Ascending aorta (tissue), 2 donors: Measurements from ENCODE around the gene SORCS3. TPM values are rescaled to one million over a fixed set of nuclear protein-coding genes. Genes with fewer than 3 reads are reported as not detected.

ENCODE experiments used
- DNase-seq, 2 donors: peaks; one replicate each; pipeline ENCODE4 v3.0.0-alpha.2; 2019; ENCODE audit warnings: low spot score in 2 of 2
- H3K27ac ChIP-seq, 2 donors: fragments of 200-600 bp; sonication (generic); one replicate each; pipeline ENCODE4 v1.5.1; 2016 to 2017; ENCODE audit warnings: mild to moderate bottlenecking in 1 of 2
- H3K27me3 ChIP-seq: fragments of 200-600 bp; sonication (generic); one replicate; pipeline ENCODE4 v1.5.1; 2017
- H3K36me3 ChIP-seq, 2 donors: fragments of 200-600 bp; sonication (generic); one replicate each; pipeline ENCODE4 v1.5.1; 2016
- H3K4me1 ChIP-seq, 2 donors: fragments of 200-600 bp; sonication (generic); one replicate each; pipeline ENCODE4 v1.5.1; 2016 to 2017; ENCODE audit warnings: mild to moderate bottlenecking in 1 of 2
- H3K4me3 ChIP-seq, 2 donors: fragments of 200-600 bp; sonication (generic); one replicate each; pipeline ENCODE4 v1.5.1; 2016 to 2017; ENCODE audit warnings: mild to moderate bottlenecking in 1 of 2
- H3K9me3 ChIP-seq, 2 donors: fragments of 200-600 bp; sonication (generic); one replicate each; pipeline ENCODE4 v1.5.1; 2016
- intact Hi-C: fragments of 100-400 bp; cut with DNase I; formaldehyde crosslinking; loops from one replicate; pipeline ENCODE4 v1.15.1; 2023
- total RNA-seq: library from RNA; depleted of rRNA; stranded (reverse); fragments of >200 nt; gene quantifications from one replicate; pipeline ENCODE4 v1.1.0, GENCODE V29; 2016
- TF ChIP-seq, protein P1 (sequence below), 3 experiments: fragments of 200-600 bp in 2 of 3; fragments of 450-650 bp in 1 of 3; sonication (generic) in 2 of 3; IDR thresholded peaks; one replicate each; pipeline ENCODE4 v1.5.1; 2016 to 2019; ENCODE audit warnings: antibody characterized with exemption in 3 of 3, mild to moderate bottlenecking in 1 of 3, moderate library complexity in 1 of 3

SORCS3 gene
- total RNA-seq, 1 donor from 2014 or later = not detected

GRCh38 chr10:104731192-104731591, 90.1 kb downstream of the SORCS3 start:
- intact Hi-C loops = no loop called here
- TF ChIP-seq, protein P1, sequence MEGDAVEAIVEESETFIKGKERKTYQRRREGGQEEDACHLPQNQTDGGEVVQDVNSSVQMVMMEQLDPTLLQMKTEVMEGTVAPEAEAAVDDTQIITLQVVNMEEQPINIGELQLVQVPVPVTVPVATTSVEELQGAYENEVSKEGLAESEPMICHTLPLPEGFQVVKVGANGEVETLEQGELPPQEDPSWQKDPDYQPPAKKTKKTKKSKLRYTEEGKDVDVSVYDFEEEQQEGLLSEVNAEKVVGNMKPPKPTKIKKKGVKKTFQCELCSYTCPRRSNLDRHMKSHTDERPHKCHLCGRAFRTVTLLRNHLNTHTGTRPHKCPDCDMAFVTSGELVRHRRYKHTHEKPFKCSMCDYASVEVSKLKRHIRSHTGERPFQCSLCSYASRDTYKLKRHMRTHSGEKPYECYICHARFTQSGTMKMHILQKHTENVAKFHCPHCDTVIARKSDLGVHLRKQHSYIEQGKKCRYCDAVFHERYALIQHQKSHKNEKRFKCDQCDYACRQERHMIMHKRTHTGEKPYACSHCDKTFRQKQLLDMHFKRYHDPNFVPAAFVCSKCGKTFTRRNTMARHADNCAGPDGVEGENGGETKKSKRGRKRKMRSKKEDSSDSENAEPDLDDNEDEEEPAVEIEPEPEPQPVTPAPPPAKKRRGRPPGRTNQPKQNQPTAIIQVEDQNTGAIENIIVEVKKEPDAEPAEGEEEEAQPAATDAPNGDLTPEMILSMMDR (IDR thresholded peaks at IDR 0.05) = no peak
- H3K27ac ChIP-seq = no peak overlapping the region
- no peaks in the 10 kb centered on the region for H3K27me3 ChIP-seq
- H3K4me3 ChIP-seq = no peak overlapping the region
- no peaks in the 10 kb centered on the region for H3K4me1 ChIP-seq
- DNase-seq = no peak
- H3K9me3 ChIP-seq = no peaks in the 10 kb centered on the region
- no peaks in the 10 kb centered on the region for H3K36me3 ChIP-seq

- Histone ChIP-seq H3K27ac (no peak overlapping the region), H3K36me3 (no peaks in the 10 kb centered on the region), H3K9me3 (no peaks in the 10 kb centered on the region), H3K4me1 (no peaks in the 10 kb centered on the region), H3K27me3 (no peaks in the 10 kb centered on the region), H3K4me3 (no peak overlapping the region)
- intact Hi-C loops = no loop called here
- TF ChIP-seq, protein P1 (IDR thresholded peaks at IDR 0.05) = no peak
- DNase-seq = no peak
These were observed 91.1 kb downstream of the SORCS3 start for GRCh38 chr10:104732222-104732621.

GRCh38 chr10:104734433-104734832, 93.3 kb downstream of the SORCS3 start:
- intact Hi-C loops = no loop called here
- no peak for DNase-seq
- H3K27me3 ChIP-seq = no peaks in the 10 kb centered on the region
- no peaks in the 10 kb centered on the region for H3K36me3 ChIP-seq
- no peak overlapping the region for H3K4me3 ChIP-seq
- no peaks in the 10 kb centered on the region for H3K4me1 ChIP-seq
- TF ChIP-seq, protein P1 (IDR thresholded peaks at IDR 0.05) = no peak
- H3K9me3 ChIP-seq = no peaks in the 10 kb centered on the region
- H3K27ac ChIP-seq = no peak overlapping the region

- intact Hi-C loops = no loop called here
- H3K36me3 ChIP-seq = no peaks in the 10 kb centered on the region
- H3K4me3 ChIP-seq = no peak overlapping the region
- no peaks in the 10 kb centered on the region for H3K4me1 ChIP-seq
- no peak for DNase-seq
- H3K27me3 ChIP-seq = no peaks in the 10 kb centered on the region
- no peak overlapping the region for H3K27ac ChIP-seq
- H3K9me3 ChIP-seq = no peaks in the 10 kb centered on the region
- TF ChIP-seq, protein P1 (IDR thresholded peaks at IDR 0.05) = no peak
These were observed 94.1 kb downstream of the SORCS3 start for GRCh38 chr10:104735036-104735756.

- intact Hi-C loops = no loop called here
- no peaks in the 10 kb centered on the region for H3K4me1 ChIP-seq
These were observed 94.8 kb downstream of the SORCS3 start for GRCh38 chr10:104735757-104736391.

More at GRCh38 chr10:104735757-104736391, 94.8 kb downstream of the SORCS3 start:
- Histone ChIP-seq H3K36me3 (no peaks in the 10 kb centered on the region), H3K27me3 (no peaks in the 10 kb centered on the region), H3K4me3 (no peak overlapping the region), H3K27ac (no peak overlapping the region), H3K9me3 (no peaks in the 10 kb centered on the region)
- TF ChIP-seq, protein P1 (IDR thresholded peaks at IDR 0.05) = no peak
- no peak for DNase-seq
